Osteocyte (in vitro differentiated cells): ENCODE data around the gene RGSL1. TPM values are rescaled to one million over a fixed set of nuclear protein-coding genes. Genes with fewer than 3 reads are reported as not detected.

Experiments used
- DNase-seq: peaks from one replicate; pipeline ENCODE4 v3.0.0; 2021; ENCODE audit warnings: mixed read lengths; ENCODE audit not compliant: unreplicated experiment; ENCODE audit errors: extremely low spot score
- H3K27ac Mint-ChIP-seq: one replicate; pipeline ENCODE4 v1.8.0; 2021; ENCODE audit warnings: mild to moderate bottlenecking, mixed read lengths; ENCODE audit not compliant: unreplicated experiment
- H3K27me3 Mint-ChIP-seq: one replicate; pipeline ENCODE4 v1.8.0; 2021; ENCODE audit warnings: mixed read lengths; ENCODE audit not compliant: unreplicated experiment
- H3K36me3 Mint-ChIP-seq: one replicate; pipeline ENCODE4 v1.8.0; 2021; ENCODE audit warnings: mixed read lengths; ENCODE audit not compliant: unreplicated experiment
- H3K4me1 Mint-ChIP-seq: one replicate; pipeline ENCODE4 v1.8.0; 2021; ENCODE audit warnings: mixed read lengths; ENCODE audit not compliant: unreplicated experiment
- H3K4me3 Mint-ChIP-seq: one replicate; pipeline ENCODE4 v1.8.0; 2021; ENCODE audit warnings: mild to moderate bottlenecking, moderate library complexity, mixed read lengths; ENCODE audit not compliant: unreplicated experiment
- H3K9me3 Mint-ChIP-seq: one replicate; pipeline ENCODE4 v1.8.0; 2021; ENCODE audit warnings: mixed read lengths; ENCODE audit not compliant: unreplicated experiment
- total RNA-seq: library from RNA; stranded (reverse); gene quantifications from 2 replicates; pipeline ENCODE4 v1.2.1, GENCODE V29; 2021
- TF ChIP-seq, protein P1 (sequence below): fragments of 200-600 bp; sonication (generic); IDR thresholded peaks from 2 replicates; pipeline ENCODE4 v1.5.0; 2021; ENCODE audit warnings: antibody characterized with exemption, mild to moderate bottlenecking, moderate library complexity

RGSL1 gene
- total RNA-seq, 1 donor from 2014 or later, result not detected

DNA sequence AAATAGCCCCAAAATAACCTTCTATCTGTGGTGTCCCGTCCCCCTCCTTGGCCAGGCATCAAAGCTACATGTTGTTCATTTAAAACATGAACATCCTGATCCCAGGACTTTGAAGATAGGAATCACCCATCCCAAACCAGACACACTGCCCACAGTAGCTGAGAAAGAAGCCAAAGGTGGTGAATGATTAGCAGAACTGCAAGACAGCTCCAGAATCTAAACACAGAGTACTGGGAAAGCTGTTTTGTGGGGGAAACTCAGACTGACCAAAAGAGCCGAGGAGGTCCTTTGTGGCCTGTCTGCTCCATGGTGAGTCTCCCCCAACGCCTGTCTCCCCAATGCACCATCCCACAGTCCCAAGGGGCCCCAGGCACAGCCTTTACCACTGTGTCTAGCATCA is 42.2 kb upstream of the RGSL1 start:
- no peak for DNase-seq
- H3K9me3 Mint-ChIP-seq, result peaks cover 5% of the 10 kb centered on the region
- no peak overlapping the region for H3K4me3 Mint-ChIP-seq
- TF ChIP-seq, protein P1, sequence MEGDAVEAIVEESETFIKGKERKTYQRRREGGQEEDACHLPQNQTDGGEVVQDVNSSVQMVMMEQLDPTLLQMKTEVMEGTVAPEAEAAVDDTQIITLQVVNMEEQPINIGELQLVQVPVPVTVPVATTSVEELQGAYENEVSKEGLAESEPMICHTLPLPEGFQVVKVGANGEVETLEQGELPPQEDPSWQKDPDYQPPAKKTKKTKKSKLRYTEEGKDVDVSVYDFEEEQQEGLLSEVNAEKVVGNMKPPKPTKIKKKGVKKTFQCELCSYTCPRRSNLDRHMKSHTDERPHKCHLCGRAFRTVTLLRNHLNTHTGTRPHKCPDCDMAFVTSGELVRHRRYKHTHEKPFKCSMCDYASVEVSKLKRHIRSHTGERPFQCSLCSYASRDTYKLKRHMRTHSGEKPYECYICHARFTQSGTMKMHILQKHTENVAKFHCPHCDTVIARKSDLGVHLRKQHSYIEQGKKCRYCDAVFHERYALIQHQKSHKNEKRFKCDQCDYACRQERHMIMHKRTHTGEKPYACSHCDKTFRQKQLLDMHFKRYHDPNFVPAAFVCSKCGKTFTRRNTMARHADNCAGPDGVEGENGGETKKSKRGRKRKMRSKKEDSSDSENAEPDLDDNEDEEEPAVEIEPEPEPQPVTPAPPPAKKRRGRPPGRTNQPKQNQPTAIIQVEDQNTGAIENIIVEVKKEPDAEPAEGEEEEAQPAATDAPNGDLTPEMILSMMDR, result no peak
- no peak overlapping the region for H3K27ac Mint-ChIP-seq
- no peaks in the 10 kb centered on the region for H3K4me1 Mint-ChIP-seq
- no peaks in the 10 kb centered on the region for H3K36me3 Mint-ChIP-seq
- H3K27me3 Mint-ChIP-seq, result peaks cover 33% of the 10 kb centered on the region

DNA sequence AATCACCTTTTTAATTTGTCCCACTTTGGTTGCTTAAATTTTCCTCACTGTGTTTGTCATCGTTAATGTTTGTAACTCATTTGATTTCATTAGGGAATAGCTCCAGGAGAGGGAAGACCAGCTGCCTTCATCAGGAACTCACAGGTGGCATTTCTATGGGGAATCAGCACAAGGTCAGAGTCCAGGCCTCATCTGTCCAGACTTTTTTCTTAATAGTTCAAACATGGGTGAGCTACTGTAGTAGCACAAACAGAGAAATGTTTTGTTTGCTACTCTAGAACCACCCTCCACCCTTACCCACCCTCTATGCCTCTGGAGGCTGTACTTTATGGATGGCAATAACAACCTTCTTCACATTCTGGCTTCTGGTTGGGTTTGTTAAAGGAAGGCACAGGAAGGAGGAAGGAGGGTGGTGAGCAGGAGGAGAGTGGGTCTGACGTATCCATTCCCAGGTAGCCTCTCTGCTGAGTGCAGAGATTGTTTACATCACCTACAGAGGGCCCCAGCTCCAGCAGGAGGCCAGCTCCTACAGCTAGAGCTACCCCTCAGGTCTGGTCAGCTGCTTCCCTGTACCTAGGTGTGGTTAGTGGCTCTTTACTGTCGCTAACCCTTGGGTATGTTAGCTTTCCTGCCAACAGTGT is 41.4 kb upstream of the RGSL1 start:
- Mint-ChIP-seq H3K9me3 (peaks cover 5% of the 10 kb centered on the region), H3K4me1 (no peaks in the 10 kb centered on the region), H3K27me3 (peaks cover 29% of the 10 kb centered on the region), H3K27ac (no peak overlapping the region), H3K4me3 (no peak overlapping the region), H3K36me3 (no peaks in the 10 kb centered on the region)
- TF ChIP-seq, protein P1, result no peak
- DNase-seq, result no peak

DNA sequence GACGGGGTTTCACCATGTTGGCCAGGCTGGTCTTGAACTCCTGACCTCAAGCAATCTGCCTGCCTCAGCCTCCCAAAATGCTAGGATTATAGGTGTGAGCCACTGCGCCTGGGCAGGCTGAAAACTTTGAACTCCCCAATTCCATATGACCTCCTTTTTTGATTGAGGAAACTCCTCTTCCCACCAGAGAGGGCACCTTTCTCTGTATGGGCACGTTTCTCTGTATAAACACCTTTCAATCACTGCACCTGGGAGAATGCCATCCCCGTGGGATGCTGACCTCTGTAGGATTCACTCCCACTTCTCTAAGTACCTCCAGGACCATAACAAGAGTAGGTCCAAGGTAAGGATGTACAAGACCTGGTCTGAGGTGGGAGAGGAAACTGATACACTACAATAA is 39.8 kb upstream of the RGSL1 start:
- no peak for DNase-seq
- H3K4me3 Mint-ChIP-seq, result no peak overlapping the region
- no peaks in the 10 kb centered on the region for H3K4me1 Mint-ChIP-seq
- peaks cover 33% of the 10 kb centered on the region for H3K27me3 Mint-ChIP-seq
- no peak overlapping the region for H3K27ac Mint-ChIP-seq
- H3K36me3 Mint-ChIP-seq, result no peaks in the 10 kb centered on the region
- peaks cover 5% of the 10 kb centered on the region for H3K9me3 Mint-ChIP-seq
- TF ChIP-seq, protein P1, result no peak

- DNase-seq, result no peak
- peaks cover 29% of the 10 kb centered on the region for H3K27me3 Mint-ChIP-seq
- TF ChIP-seq, protein P1, result no peak
- no peaks in the 10 kb centered on the region for H3K36me3 Mint-ChIP-seq
- no peak overlapping the region for H3K4me3 Mint-ChIP-seq
- no peaks in the 10 kb centered on the region for H3K9me3 Mint-ChIP-seq
- no peaks in the 10 kb centered on the region for H3K4me1 Mint-ChIP-seq
- no peak overlapping the region for H3K27ac Mint-ChIP-seq
These were observed 39.2 kb upstream of the RGSL1 start for GRCh38 chr1:182410620-182411273.

- TF ChIP-seq, protein P1, result no peak
- Mint-ChIP-seq H3K4me1 (no peaks in the 10 kb centered on the region), H3K27ac (no peak overlapping the region), H3K27me3 (peaks cover 18% of the 10 kb centered on the region), H3K4me3 (no peak overlapping the region), H3K36me3 (no peaks in the 10 kb centered on the region), H3K9me3 (no peaks in the 10 kb centered on the region)
- no peak for DNase-seq
These were observed 36.5 kb upstream of the RGSL1 start for GRCh38 chr1:182413486-182413885.
